ENCODE measurements around the gene MYO3A.

MYO3A gene

GRCh38 chr10:26212511-26212910, 278.5 kb downstream of the MYO3A start:
- no peak overlapping the region for H3K4me3 ChIP-seq (ENCODE audit: control insufficient read depth, low read depth, low read length)
- TF ChIP-seq, protein P1, sequence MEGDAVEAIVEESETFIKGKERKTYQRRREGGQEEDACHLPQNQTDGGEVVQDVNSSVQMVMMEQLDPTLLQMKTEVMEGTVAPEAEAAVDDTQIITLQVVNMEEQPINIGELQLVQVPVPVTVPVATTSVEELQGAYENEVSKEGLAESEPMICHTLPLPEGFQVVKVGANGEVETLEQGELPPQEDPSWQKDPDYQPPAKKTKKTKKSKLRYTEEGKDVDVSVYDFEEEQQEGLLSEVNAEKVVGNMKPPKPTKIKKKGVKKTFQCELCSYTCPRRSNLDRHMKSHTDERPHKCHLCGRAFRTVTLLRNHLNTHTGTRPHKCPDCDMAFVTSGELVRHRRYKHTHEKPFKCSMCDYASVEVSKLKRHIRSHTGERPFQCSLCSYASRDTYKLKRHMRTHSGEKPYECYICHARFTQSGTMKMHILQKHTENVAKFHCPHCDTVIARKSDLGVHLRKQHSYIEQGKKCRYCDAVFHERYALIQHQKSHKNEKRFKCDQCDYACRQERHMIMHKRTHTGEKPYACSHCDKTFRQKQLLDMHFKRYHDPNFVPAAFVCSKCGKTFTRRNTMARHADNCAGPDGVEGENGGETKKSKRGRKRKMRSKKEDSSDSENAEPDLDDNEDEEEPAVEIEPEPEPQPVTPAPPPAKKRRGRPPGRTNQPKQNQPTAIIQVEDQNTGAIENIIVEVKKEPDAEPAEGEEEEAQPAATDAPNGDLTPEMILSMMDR (IDR thresholded peaks at IDR 0.05; ENCODE audit: control insufficient read depth, insufficient read depth, low read depth, low read length, missing control alignments): no peak
- no peak for DNase-seq (ENCODE audit: low read depth)

DNA sequence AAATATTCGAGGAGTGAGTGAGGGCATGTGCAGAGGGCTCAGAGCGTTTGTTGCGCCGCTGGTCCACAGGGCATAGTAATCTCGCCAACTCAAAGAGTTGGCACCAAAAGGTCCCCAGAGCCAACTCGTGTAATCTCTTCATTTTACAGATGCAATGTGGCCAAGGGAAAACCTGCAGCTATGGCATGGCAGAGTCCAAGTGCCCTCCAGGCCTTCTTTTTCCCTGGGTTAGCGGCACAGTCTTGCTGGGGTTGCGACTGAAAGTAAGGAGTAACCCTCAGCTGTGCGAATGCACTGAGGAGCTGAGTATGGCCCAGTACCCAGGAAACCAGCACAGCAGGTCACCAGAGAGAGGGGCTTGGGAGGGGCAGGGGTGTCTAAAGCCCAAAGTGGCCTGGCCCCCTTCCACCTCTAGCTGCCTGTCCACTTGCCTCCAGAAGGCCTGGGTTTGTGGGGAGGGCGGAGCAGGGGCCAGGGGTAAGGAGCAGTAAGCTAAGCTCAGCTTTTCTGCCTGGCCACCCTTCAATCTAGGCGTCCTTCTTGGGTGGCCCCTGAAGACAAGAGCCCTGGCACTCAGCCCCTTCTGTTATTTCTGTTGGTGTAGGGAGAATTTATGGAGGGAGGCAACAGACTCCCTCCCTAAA, 279.2 kb downstream of the MYO3A start:
- no peak overlapping the region for H3K4me3 ChIP-seq (ENCODE audit: control insufficient read depth, low read depth, low read length)
- TF ChIP-seq, protein P1 (IDR thresholded peaks at IDR 0.05; ENCODE audit: control insufficient read depth, insufficient read depth, low read depth, low read length, missing control alignments): no peak
- no peak for DNase-seq (ENCODE audit: low read depth)

DNA sequence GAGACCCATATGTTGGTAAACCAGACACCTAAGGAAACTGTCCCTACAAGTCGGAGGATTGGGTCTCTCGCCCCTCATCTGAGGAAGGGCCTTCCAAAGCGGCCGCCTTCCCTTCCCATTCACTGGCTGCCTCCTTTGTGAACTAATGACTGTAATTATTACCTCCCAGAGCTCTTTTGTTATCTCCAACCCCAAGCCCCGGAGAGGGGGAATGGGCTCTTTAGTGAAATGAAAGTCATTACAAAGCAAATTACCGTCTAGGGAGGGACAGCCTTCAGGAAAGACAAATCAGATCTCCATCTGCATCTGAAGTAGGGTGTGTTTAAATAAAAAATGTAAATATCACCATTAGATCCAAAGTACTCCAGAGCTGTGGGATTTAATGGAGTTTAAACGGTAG, 280.0 kb downstream of the MYO3A start:
- TF ChIP-seq, protein P1 (IDR thresholded peaks at IDR 0.05; ENCODE audit: control insufficient read depth, insufficient read depth, low read depth, low read length, missing control alignments): no peak
- H3K4me3 ChIP-seq (ENCODE audit: control insufficient read depth, low read depth, low read length): no peak overlapping the region
- no peak for DNase-seq (ENCODE audit: low read depth)

DNA sequence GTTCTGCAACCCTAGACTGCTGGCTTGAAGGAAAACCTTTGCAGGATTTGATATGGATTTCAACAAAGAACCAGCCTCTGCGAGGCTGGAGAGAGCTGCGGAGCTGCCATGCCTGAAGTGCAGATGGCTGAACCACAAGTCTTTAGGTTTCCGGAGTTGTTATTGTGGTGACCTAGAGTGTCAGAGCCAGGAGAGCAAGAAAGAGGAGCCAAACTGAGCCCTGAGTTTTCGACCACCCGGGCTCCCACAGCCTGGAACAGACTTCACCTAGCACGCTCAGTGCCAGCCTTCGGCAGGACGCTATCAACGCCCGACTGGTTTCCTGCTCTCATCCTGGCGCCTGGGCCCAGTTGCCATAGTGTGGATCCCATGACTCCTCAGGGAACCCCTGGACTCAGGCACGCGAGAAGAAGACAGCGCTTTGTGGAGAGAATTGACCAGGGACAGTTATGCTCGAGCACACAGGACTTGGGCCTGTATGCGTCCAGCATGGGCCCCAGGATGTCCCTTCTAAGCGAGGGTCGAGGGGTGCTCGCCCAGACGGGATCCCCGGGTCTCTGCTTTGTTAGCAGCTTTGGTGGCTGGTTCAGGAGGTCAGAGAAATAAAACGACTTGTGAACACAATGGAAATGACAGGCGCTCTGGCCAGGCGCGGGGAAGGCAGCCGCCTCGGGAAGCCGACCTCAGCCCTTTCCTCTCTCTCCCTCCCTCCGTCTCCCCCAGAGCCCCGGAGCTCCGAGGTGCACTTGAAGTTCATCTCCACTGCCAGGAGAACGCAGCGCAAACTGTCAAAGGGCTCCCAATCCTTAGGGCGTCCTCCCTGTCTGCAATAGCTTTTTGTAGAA, 280.7 kb downstream of the MYO3A start:
- no peak overlapping the region for H3K4me3 ChIP-seq (ENCODE audit: control insufficient read depth, low read depth, low read length)
- TF ChIP-seq, protein P1 (IDR thresholded peaks at IDR 0.05; ENCODE audit: control insufficient read depth, insufficient read depth, low read depth, low read length, missing control alignments): no peak
- no peak for DNase-seq (ENCODE audit: low read depth)

GRCh38 chr10:26215396-26215934, 281.4 kb downstream of the MYO3A start:
- TF ChIP-seq, protein P1 (IDR thresholded peaks at IDR 0.05; ENCODE audit: control insufficient read depth, insufficient read depth, low read depth, low read length, missing control alignments): no peak
- H3K4me3 ChIP-seq (ENCODE audit: control insufficient read depth, low read depth, low read length): no peak overlapping the region
- DNase-seq (ENCODE audit: low read depth): no peak

DNA sequence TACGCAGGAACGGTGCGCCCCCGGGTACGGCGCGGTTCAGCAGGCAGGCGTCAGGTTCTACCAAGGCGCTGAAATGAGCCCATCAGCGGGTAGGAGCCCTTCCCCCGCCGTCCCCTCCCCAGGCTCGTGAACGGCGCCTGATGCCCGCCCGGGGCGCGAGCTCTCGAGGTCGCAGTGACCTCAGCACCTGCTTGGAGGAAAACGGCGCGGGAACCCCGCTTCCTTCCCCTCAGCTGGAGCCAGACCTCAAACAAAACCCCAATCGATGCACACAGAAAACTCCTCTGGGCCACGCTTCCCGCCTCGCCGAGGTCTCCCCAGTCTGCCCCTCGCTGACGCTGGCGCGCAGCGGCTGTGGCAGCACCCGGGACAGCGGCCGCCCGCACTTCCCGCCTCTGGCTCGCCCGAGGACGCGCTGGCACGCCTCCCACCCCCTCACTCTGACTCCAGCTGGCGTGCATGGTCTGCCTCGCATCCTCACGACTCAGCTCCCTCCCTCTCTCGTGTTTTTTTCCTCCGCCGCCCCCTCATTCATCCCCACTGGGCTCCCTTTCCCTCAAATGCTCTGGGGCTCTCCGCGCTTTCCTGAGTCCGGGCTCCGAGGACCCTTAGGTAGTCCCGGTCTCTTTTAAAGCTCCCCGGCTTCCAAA, 282.0 kb downstream of the MYO3A start:
- no peak for DNase-seq (ENCODE audit: low read depth)
- TF ChIP-seq, protein P1 (IDR thresholded peaks at IDR 0.05; ENCODE audit: control insufficient read depth, insufficient read depth, low read depth, low read length, missing control alignments): no peak
- H3K4me3 ChIP-seq (ENCODE audit: control insufficient read depth, low read depth, low read length): no peak overlapping the region
